Hepatocyte (in vitro differentiated cells): ENCODE results near the gene PRDM16.

ENCODE experiments used
- CTCF ChIP-seq: fragments of 200-600 bp; sonication (generic); IDR thresholded peaks from 2 replicates; pipeline ENCODE4 v1.5.1; 2016; ENCODE audit warnings: antibody characterized with exemption, mild to moderate bottlenecking; ENCODE audit not compliant: poor library complexity
- EZH2 ChIP-seq: fragments of 200-600 bp; sonication (generic); IDR thresholded peaks from 2 replicates; pipeline ENCODE4 v1.6.1; 2016; ENCODE audit warnings: antibody characterized with exemption, mild to moderate bottlenecking, borderline replicate concordance

GRCh38 chr1:3247521-3248121 is 178.6 kb downstream of the PRDM16 start:
- no peak for TF ChIP-seq EZH2
- TF ChIP-seq CTCF: no peak
